B cell (primary cell): ENCODE data around the gene ARL9.

ENCODE experiments used
- EZH2 ChIP-seq: IDR thresholded peaks from 2 replicates; pipeline ENCODE4 v1.6.1; 2012; ENCODE audit warnings: borderline replicate concordance, low read depth, mild to moderate bottlenecking, moderate library complexity, low read length; ENCODE audit not compliant: insufficient read depth, poor library complexity, severe bottlenecking
- TF ChIP-seq, protein P1 (sequence below): fragments of 200-600 bp; IDR thresholded peaks from one replicate; pipeline ENCODE4 v1.8.0; 2022; ENCODE audit warnings: antibody characterized with exemption, mild to moderate bottlenecking

DNA sequence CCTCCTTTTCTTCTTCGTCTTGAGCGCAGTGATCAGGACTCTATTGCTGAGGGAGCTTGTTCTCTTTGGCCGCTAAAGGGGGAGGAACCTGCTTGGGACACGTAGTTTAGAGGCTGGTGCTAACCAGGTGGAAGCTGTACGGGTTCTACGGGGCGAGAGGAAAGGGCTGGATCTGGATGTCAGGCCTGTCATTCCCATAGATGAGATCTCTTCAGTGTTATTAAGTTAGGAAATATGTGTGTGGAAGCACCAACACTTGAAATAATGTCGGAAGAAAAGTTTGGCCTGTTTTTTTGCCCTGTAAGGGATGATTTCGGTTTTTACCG is 37.5 kb upstream of the ARL9 start:
- TF ChIP-seq, protein P1, sequence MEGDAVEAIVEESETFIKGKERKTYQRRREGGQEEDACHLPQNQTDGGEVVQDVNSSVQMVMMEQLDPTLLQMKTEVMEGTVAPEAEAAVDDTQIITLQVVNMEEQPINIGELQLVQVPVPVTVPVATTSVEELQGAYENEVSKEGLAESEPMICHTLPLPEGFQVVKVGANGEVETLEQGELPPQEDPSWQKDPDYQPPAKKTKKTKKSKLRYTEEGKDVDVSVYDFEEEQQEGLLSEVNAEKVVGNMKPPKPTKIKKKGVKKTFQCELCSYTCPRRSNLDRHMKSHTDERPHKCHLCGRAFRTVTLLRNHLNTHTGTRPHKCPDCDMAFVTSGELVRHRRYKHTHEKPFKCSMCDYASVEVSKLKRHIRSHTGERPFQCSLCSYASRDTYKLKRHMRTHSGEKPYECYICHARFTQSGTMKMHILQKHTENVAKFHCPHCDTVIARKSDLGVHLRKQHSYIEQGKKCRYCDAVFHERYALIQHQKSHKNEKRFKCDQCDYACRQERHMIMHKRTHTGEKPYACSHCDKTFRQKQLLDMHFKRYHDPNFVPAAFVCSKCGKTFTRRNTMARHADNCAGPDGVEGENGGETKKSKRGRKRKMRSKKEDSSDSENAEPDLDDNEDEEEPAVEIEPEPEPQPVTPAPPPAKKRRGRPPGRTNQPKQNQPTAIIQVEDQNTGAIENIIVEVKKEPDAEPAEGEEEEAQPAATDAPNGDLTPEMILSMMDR, result no peak
- no peak for TF ChIP-seq EZH2
